MM.1S (cell line): ENCODE measurements around the gene KIF25.

ENCODE experiments used
- DNase-seq: peaks from one replicate; pipeline ENCODE4 v3.0.0-alpha.2; 2015
- H2AFZ ChIP-seq: fragments of 300-600 bp; sonication (generic); 2 replicates; pipeline ENCODE4 v1.6.0; 2016; ENCODE audit warnings: antibody characterized with exemption, low read length
- H3F3A ChIP-seq: fragments of 300-600 bp; sonication (generic); 2 replicates; pipeline ENCODE4 v1.6.1; 2016; ENCODE audit warnings: mild to moderate bottlenecking, antibody characterized with exemption, low read length, moderate library complexity, mixed read lengths; ENCODE audit not compliant: insufficient read depth
- H3K27ac ChIP-seq: fragments of 300-600 bp; sonication (generic); 2 replicates; pipeline ENCODE4 v1.5.1; 2016; ENCODE audit warnings: mild to moderate bottlenecking, low read length
- H3K27me3 ChIP-seq: fragments of 300-600 bp; sonication (generic); replicated peaks from 2 replicates; pipeline ENCODE4 v1.6.0; 2016; ENCODE audit warnings: low read length; ENCODE audit not compliant: insufficient read depth
- H3K36me3 ChIP-seq: fragments of 300-600 bp; sonication (generic); replicated peaks from 2 replicates; pipeline ENCODE4 v1.6.1; 2016; ENCODE audit warnings: mild to moderate bottlenecking, low read length, mixed read lengths; ENCODE audit not compliant: insufficient read depth
- H3K4me1 ChIP-seq: fragments of 300-600 bp; sonication (generic); 2 replicates; pipeline ENCODE4 v1.6.1; 2016; ENCODE audit warnings: low read length, mixed read lengths
- H3K4me2 ChIP-seq: fragments of 300-600 bp; sonication (generic); 2 replicates; pipeline ENCODE4 v1.6.0; 2016; ENCODE audit warnings: low read depth, low read length
- H3K4me3 ChIP-seq: fragments of 300-600 bp; sonication (generic); 2 replicates; pipeline ENCODE4 v1.5.1; 2016; ENCODE audit warnings: low read length, mixed read lengths
- H3K79me2 ChIP-seq: fragments of 300-600 bp; sonication (generic); 2 replicates; pipeline ENCODE4 v1.6.1; 2016; ENCODE audit warnings: mixed run types, low read length, mixed read lengths
- H3K9ac ChIP-seq: fragments of 300-600 bp; sonication (generic); 2 replicates; pipeline ENCODE4 v1.6.1; 2016; ENCODE audit warnings: low read length, mixed read lengths
- H3K9me2 ChIP-seq: fragments of 300-600 bp; sonication (generic); replicated peaks from 2 replicates; pipeline ENCODE4 v1.6.1; 2016; ENCODE audit warnings: mild to moderate bottlenecking, low read length, mixed read lengths; ENCODE audit not compliant: insufficient read depth
- H3K9me3 ChIP-seq: fragments of 300-600 bp; sonication (generic); replicated peaks from 2 replicates; pipeline ENCODE4 v1.6.1; 2016; ENCODE audit warnings: mild to moderate bottlenecking, low read length, mixed read lengths; ENCODE audit not compliant: insufficient read depth
- H4K20me1 ChIP-seq: fragments of 300-600 bp; sonication (generic); 2 replicates; pipeline ENCODE4 v1.6.1; 2016; ENCODE audit warnings: mild to moderate bottlenecking, low read length, moderate library complexity, mixed read lengths; ENCODE audit not compliant: insufficient read depth
- CTCF ChIP-seq: fragments of 300-600 bp; sonication (generic); IDR thresholded peaks from 2 replicates; pipeline ENCODE4 v1.5.1; 2016; ENCODE audit warnings: antibody characterized with exemption, low read length, mixed read lengths
- EZH2 ChIP-seq: fragments of 300-600 bp; sonication (generic); optimal IDR thresholded peaks from 2 replicates; pipeline ENCODE3; 2017; ENCODE audit warnings: low read depth, mild to moderate bottlenecking, antibody characterized with exemption, low read length, mixed read lengths
- EZH2phosphoT487 ChIP-seq: fragments of 300-600 bp; sonication (generic); IDR thresholded peaks from 2 replicates; pipeline ENCODE4 v1.6.1; 2018; ENCODE audit warnings: antibody characterized with exemption, low read length

The KIF25 gene

GRCh38 chr6:167965592-167966539 is 31.6 kb upstream of the KIF25 start:
- no peak for DNase-seq
- no peak overlapping the region for H2AFZ ChIP-seq
- no peaks in the 10 kb centered on the region for H3K4me1 ChIP-seq
- no peaks in the 10 kb centered on the region for H3K9me2 ChIP-seq
- no peaks in the 10 kb centered on the region for H3K36me3 ChIP-seq
- no peak overlapping the region for H3K4me2 ChIP-seq
- no peak for TF ChIP-seq EZH2phosphoT487
- TF ChIP-seq CTCF = no peak
- no peak for TF ChIP-seq EZH2
- no peak overlapping the region for H3K9ac ChIP-seq
- no peaks in the 10 kb centered on the region for H3K9me3 ChIP-seq
- no peaks in the 10 kb centered on the region for H3K27me3 ChIP-seq
- no peak overlapping the region for H3K4me3 ChIP-seq
- no peaks in the 10 kb centered on the region for H4K20me1 ChIP-seq
- H3K27ac ChIP-seq = no peak overlapping the region
- H3K79me2 ChIP-seq = no peaks in the 10 kb centered on the region
- no peaks in the 10 kb centered on the region for H3F3A ChIP-seq

- no peak overlapping the region for H3K27ac ChIP-seq
- no peak overlapping the region for H3K4me2 ChIP-seq
- TF ChIP-seq EZH2 = no peak
- no peak for TF ChIP-seq EZH2phosphoT487
- TF ChIP-seq CTCF = no peak
- H3K79me2 ChIP-seq = no peaks in the 10 kb centered on the region
- H3K4me3 ChIP-seq = no peak overlapping the region
- H4K20me1 ChIP-seq = no peaks in the 10 kb centered on the region
- H2AFZ ChIP-seq = no peak overlapping the region
- DNase-seq = no peak
- H3K9me3 ChIP-seq = no peaks in the 10 kb centered on the region
- no peak overlapping the region for H3K9ac ChIP-seq
- H3K36me3 ChIP-seq = no peaks in the 10 kb centered on the region
- no peaks in the 10 kb centered on the region for H3F3A ChIP-seq
- no peaks in the 10 kb centered on the region for H3K27me3 ChIP-seq
- no peaks in the 10 kb centered on the region for H3K4me1 ChIP-seq
- H3K9me2 ChIP-seq = no peaks in the 10 kb centered on the region
Measured at GRCh38 chr6:167966540-167966905, 30.9 kb upstream of the KIF25 start.

- no peaks in the 10 kb centered on the region for H3K79me2 ChIP-seq
- H4K20me1 ChIP-seq = no peaks in the 10 kb centered on the region
- H3K27ac ChIP-seq = no peak overlapping the region
- H3K4me1 ChIP-seq = no peaks in the 10 kb centered on the region
- H3K27me3 ChIP-seq = no peaks in the 10 kb centered on the region
- no peaks in the 10 kb centered on the region for H3K36me3 ChIP-seq
- no peaks in the 10 kb centered on the region for H3K9me3 ChIP-seq
- H3K4me2 ChIP-seq = no peak overlapping the region
- H2AFZ ChIP-seq = no peak overlapping the region
- DNase-seq = no peak
- H3K9ac ChIP-seq = no peak overlapping the region
- no peak overlapping the region for H3K4me3 ChIP-seq
- H3K9me2 ChIP-seq = no peaks in the 10 kb centered on the region
- no peak for TF ChIP-seq EZH2
- TF ChIP-seq CTCF = no peak
- no peaks in the 10 kb centered on the region for H3F3A ChIP-seq
Measured at GRCh38 chr6:167968091-167968490, 29.4 kb upstream of the KIF25 start.
